K562 (cell line): ENCODE results near the gene PRSS27. TPM values are rescaled to one million over a fixed set of nuclear protein-coding genes. Genes with fewer than 3 reads are reported as not detected.

Experiments
- ARNT ChIP-seq, 2 experiments: fragments of 450-650 bp; IDR thresholded peaks; 2 replicates each; pipeline ENCODE4 v1.6.1; 2016; ENCODE audit warnings: mild to moderate bottlenecking in 1 of 2
- CHD7 ChIP-seq: fragments of 200-600 bp; sonication (generic); IDR thresholded peaks from one replicate; pipeline ENCODE4 v1.6.1; 2012; ENCODE audit warnings: mild to moderate bottlenecking, low read depth, low read length, inconsistent platforms
- CREM ChIP-seq: IDR thresholded peaks from 2 replicates; pipeline ENCODE4 v1.6.1; 2014; ENCODE audit warnings: antibody characterized with exemption, low read depth
- ELF1 ChIP-seq: fragments of 200-800 bp; sonication (Bioruptor generic); IDR thresholded peaks from 2 replicates; pipeline ENCODE4 v1.6.1; 2016; ENCODE audit warnings: missing genetic modification characterization, missing compliant biosample characterization
- ELF2 ChIP-seq: fragments of 250-450 bp; sonication (Bioruptor Pico); IDR thresholded peaks from 2 replicates; pipeline ENCODE4 v1.5.0; 2021; ENCODE audit warnings: mild to moderate bottlenecking
- NR2C1 ChIP-seq, 2 experiments: fragments of 450-650 bp; IDR thresholded peaks; 2 replicates each; pipeline ENCODE4 v1.6.1; 2017; ENCODE audit warnings: mild to moderate bottlenecking in 2 of 2, antibody characterized with exemption in 1 of 2, inconsistent platforms in 1 of 2, missing compliant biosample characterization in 1 of 2, missing genetic modification characterization in 1 of 2
- SMARCB1 ChIP-seq: IDR thresholded peaks from 2 replicates; pipeline ENCODE4 v1.6.1; 2011; ENCODE audit warnings: improper control_type of control experiment, low read depth; ENCODE audit not compliant: insufficient read length
- TFE3 ChIP-seq: fragments of 450-650 bp; formaldehyde crosslinking; IDR thresholded peaks from 2 replicates; pipeline ENCODE4 v1.4.0; 2020; ENCODE audit warnings: mild to moderate bottlenecking, mixed read lengths
- ZNF224 ChIP-seq: sonication (generic); formaldehyde crosslinking; IDR thresholded peaks from 2 replicates; pipeline ENCODE4 v1.8.0; 2022; ENCODE audit warnings: mild to moderate bottlenecking, missing genetic modification reagents
- polyA plus RNA-seq, 8 experiments: library from polyadenylated mRNA; depleted of rRNA in 4 of 8; stranded (reverse) in 5 of 8; unstranded in 3 of 8; fragments of >200 nt; fragmentation: Nextera tagmentation in 2 of 8; fragmentation: Illumina TruSeq in 1 of 8; extraction: Ambion mirVana in 2 of 8; extraction: Trizol in 1 of 8; gene quantifications; 2 replicates each; pipeline versions ENCODE4 v1.2.1 to v1.2.3, GENCODE V29; 2011 to 2014; ENCODE audit warnings: inconsistent platforms in 1 of 8, missing spikeins in 1 of 8
- total RNA-seq, 7 experiments: library from RNA; depleted of rRNA in 6 of 7; stranded (reverse); fragments of >200 nt in 6 of 7; fragmentation: Illumina TruSeq in 2 of 7; extraction: Trizol in 2 of 7; gene quantifications; 2 replicates each; pipeline versions ENCODE4 v1.2.1 to v1.2.3, GENCODE V29; 2011 to 2021; ENCODE audit warnings: low replicate concordance in 1 of 7
- TF ChIP-seq, protein P1 (sequence below): fragments of 150-350 bp; IDR thresholded peaks from 2 replicates; pipeline ENCODE4 v1.6.1; 2014; ENCODE audit warnings: low read depth, mild to moderate bottlenecking, low read length, borderline replicate concordance

PRSS27 gene
- total and polyA plus RNA-seq, 9 of the 15 experiments (the other 6 are each of a cell fraction or from before 2014, with no cell fraction given): 0.09 to 0.20 (median 0.17) TPM; not detected in 5

DNA sequence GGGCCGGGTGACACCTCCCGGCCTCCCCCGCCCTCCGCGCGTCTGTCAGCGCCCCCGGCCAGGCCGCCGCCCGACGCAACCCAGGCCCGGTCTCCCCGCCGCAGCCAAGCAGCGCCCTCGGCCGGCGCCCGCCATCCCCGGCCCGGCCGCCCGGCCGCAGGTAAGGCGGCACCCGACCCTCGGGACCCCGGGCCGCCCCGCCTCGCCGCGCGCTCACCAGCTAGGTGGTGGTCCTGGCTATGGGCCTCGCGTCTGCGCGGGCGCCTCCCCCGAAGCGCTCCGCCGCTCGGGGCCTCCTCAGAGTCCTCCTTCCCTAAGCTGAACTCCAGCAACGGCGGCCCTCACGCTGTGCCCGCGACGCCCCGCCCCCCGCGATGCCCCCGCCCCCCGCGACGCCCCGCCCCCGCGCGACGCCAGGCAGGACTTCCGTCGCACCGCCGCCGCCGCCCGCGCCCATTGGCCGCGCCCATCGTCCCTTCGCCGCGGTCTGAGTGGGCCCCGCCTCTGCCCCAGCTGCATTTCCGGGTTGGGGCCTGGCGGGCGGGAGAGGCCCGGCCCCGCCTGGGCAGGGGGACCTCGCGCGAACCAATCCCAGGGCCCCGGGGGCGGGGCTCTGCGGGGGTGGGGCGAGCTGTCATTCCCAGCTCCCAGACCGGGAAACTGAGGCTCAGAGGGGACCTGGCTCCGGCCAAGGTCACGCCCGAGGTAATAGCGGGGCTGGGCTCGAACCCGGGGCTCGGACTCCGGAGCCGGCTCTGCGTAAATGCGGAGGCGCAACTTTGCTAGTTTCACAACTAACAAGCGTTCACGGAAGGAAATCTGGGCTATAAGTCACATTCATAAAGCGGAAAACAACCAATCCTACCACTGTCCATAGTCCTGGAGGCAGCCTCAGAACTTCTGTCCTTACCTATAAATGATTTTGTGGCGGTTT, 46.7 kb downstream of the PRSS27 start (continued):
- TF ChIP-seq, protein P1, sequence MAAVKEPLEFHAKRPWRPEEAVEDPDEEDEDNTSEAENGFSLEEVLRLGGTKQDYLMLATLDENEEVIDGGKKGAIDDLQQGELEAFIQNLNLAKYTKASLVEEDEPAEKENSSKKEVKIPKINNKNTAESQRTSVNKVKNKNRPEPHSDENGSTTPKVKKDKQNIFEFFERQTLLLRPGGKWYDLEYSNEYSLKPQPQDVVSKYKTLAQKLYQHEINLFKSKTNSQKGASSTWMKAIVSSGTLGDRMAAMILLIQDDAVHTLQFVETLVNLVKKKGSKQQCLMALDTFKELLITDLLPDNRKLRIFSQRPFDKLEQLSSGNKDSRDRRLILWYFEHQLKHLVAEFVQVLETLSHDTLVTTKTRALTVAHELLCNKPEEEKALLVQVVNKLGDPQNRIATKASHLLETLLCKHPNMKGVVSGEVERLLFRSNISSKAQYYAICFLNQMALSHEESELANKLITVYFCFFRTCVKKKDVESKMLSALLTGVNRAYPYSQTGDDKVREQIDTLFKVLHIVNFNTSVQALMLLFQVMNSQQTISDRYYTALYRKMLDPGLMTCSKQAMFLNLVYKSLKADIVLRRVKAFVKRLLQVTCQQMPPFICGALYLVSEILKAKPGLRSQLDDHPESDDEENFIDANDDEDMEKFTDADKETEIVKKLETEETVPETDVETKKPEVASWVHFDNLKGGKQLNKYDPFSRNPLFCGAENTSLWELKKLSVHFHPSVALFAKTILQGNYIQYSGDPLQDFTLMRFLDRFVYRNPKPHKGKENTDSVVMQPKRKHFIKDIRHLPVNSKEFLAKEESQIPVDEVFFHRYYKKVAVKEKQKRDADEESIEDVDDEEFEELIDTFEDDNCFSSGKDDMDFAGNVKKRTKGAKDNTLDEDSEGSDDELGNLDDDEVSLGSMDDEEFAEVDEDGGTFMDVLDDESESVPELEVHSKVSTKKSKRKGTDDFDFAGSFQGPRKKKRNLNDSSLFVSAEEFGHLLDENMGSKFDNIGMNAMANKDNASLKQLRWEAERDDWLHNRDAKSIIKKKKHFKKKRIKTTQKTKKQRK: no peak
- TF ChIP-seq CHD7: no peak
- no peak for TF ChIP-seq ARNT (IDR thresholded peaks at IDR 0.05)
- no peak for TF ChIP-seq NR2C1 (IDR thresholded peaks at IDR 0.05)
- TF ChIP-seq NR2C1 (tag; IDR thresholded peaks at IDR 0.05): no peak
- no peak for TF ChIP-seq SMARCB1
- TF ChIP-seq TFE3 (CRISPR knock-in tag): no peak
- TF ChIP-seq CREM: peak; percentile 89
- no peak for TF ChIP-seq ELF2
- TF ChIP-seq ZNF224 (CRISPR knock-in tag): no peak
- TF ChIP-seq ELF1 (tag): peak; percentile 97
